Naive thymus-derived CD4-positive, alpha-beta T cell (primary cell): ENCODE measurements around the gene TMEM42. TPM values are rescaled to one million over a fixed set of nuclear protein-coding genes. Genes with fewer than 3 reads are reported as not detected.

Source experiments
- ATAC-seq: fragments of 150-1000 bp; cut with Tn5 transposase; 2 replicates; pipeline ENCODE4 v1.10.0; 2021; ENCODE audit warnings: mild to moderate bottlenecking, moderate library complexity
- CTCF ChIA-PET: fragments of 350-600 bp; sonication (Branson Sonifier 250); formaldehyde crosslinking; loops from one replicate; lab custom pipeline; 2021; ENCODE audit warnings: antibody characterized with exemption; lab: Charles Lee
- POLR2A ChIA-PET: fragments of 350-600 bp; sonication (Branson Sonifier 250); formaldehyde crosslinking; loops from one replicate; lab custom pipeline; 2021; ENCODE audit warnings: antibody characterized with exemption, inconsistent platforms; lab: Charles Lee
- DNase-seq, 9 donors: peaks; one replicate each; pipeline versions ENCODE4 v3.0.0 to v3.0.0-alpha.2; 2020 to 2022; ENCODE audit warnings: mixed read lengths in 1 of 9
- H3K27ac ChIP-seq: one replicate; pipeline ENCODE4 v1.7.0; 2013; ENCODE audit warnings: mild to moderate bottlenecking, low read depth, low read length, moderate library complexity
- H3K27me3 ChIP-seq, 2 donors: one replicate each; pipeline ENCODE4 v1.7.0; 2013; ENCODE audit warnings: low read length in 2 of 2, mild to moderate bottlenecking in 2 of 2, moderate library complexity in 2 of 2; ENCODE audit not compliant: control insufficient read depth in 2 of 2, insufficient read depth in 2 of 2
- H3K36me3 ChIP-seq, 3 experiments: 1 replicate in 2 of 3; 2 replicates in 1 of 3; pipeline ENCODE4 v1.7.0; 2013; ENCODE audit warnings: low read length in 3 of 3, mild to moderate bottlenecking in 3 of 3, moderate library complexity in 1 of 3; ENCODE audit not compliant: insufficient read depth in 3 of 3, control insufficient read depth in 2 of 3
- H3K4me1 ChIP-seq, 2 donors: one replicate each; pipeline ENCODE4 v1.7.0; 2013; ENCODE audit warnings: low read length in 2 of 2, mild to moderate bottlenecking in 2 of 2, moderate library complexity in 1 of 2; ENCODE audit not compliant: control insufficient read depth in 2 of 2, insufficient read depth in 2 of 2
- H3K4me3 ChIP-seq: 2 replicates; pipeline ENCODE4 v1.7.0; 2013; ENCODE audit warnings: mild to moderate bottlenecking, low read length
- H3K9me3 ChIP-seq, 3 experiments: 1 replicate in 2 of 3; 2 replicates in 1 of 3; pipeline ENCODE4 v1.7.0; 2013; ENCODE audit warnings: low read length in 3 of 3; ENCODE audit not compliant: control insufficient read depth in 2 of 3
- H3K27ac Mint-ChIP-seq, 9 donors: one replicate each; pipeline ENCODE4 v1.8.0; 2020 to 2022; ENCODE audit warnings: mixed read lengths in 9 of 9, mild to moderate bottlenecking in 8 of 9, moderate library complexity in 5 of 9, inconsistent platforms in 2 of 9
- H3K27me3 Mint-ChIP-seq, 5 donors: one replicate each; pipeline ENCODE4 v1.8.0; 2021 to 2022; ENCODE audit warnings: mixed read lengths in 5 of 5, mild to moderate bottlenecking in 1 of 5
- H3K36me3 Mint-ChIP-seq, 5 donors: one replicate each; pipeline ENCODE4 v1.8.0; 2020 to 2022; ENCODE audit warnings: mixed read lengths in 5 of 5, mild to moderate bottlenecking in 3 of 5, inconsistent platforms in 1 of 5
- H3K4me1 Mint-ChIP-seq, 7 donors: one replicate each; pipeline ENCODE4 v1.8.0; 2020 to 2022; ENCODE audit warnings: mixed read lengths in 7 of 7, mild to moderate bottlenecking in 3 of 7, inconsistent platforms in 1 of 7
- H3K4me3 Mint-ChIP-seq, 10 donors: one replicate each; pipeline ENCODE4 v1.8.0; 2020 to 2022; ENCODE audit warnings: mild to moderate bottlenecking in 10 of 10, mixed read lengths in 10 of 10, moderate library complexity in 6 of 10, inconsistent platforms in 2 of 10
- H3K9me3 Mint-ChIP-seq, 11 donors: one replicate each; pipeline ENCODE4 v1.8.0; 2020 to 2022; ENCODE audit warnings: mixed read lengths in 11 of 11, mild to moderate bottlenecking in 4 of 11, inconsistent platforms in 1 of 11, moderate library complexity in 1 of 11
- intact Hi-C, 2 donors: fragments of 100-400 bp; cut with micrococcal nuclease; formaldehyde crosslinking; loops; one replicate each; pipeline ENCODE4 v1.15.1; 2023
- polyA plus RNA-seq, 2 donors: library from polyadenylated mRNA; unstranded; fragments of 300-500 nt; fragmentation: Illumina TruSeq; gene quantifications; one replicate each; pipeline ENCODE4 v1.2.3, GENCODE V29; 2021
- total RNA-seq, 6 experiments: library from RNA in 5 of 6; stranded (reverse) in 5 of 6; gene quantifications; 1 replicate in 5 of 6; 2 replicates in 1 of 6; pipeline ENCODE4 v1.2.3 and lab custom pipeline; 2021 to 2026

The TMEM42 gene
- total and polyA plus RNA-seq, 7 experiments from 2014 or later = 12.1 to 74.5 (median 24.6) TPM

- Histone ChIP-seq H3K27me3 (no peaks in the 10 kb centered on the region), H3K36me3 (no peaks in the 10 kb centered on the region), H3K27ac (no peak overlapping the region), H3K4me3 (no peak overlapping the region), H3K9me3 (no peaks in the 10 kb centered on the region), H3K4me1 (no peaks in the 10 kb centered on the region)
- Mint-ChIP-seq H3K9me3 (no peaks in the 10 kb centered on the region), H3K27ac (no peak overlapping the region), H3K36me3 (no peaks in the 10 kb centered on the region), H3K4me1 (no peaks in the 10 kb centered on the region), H3K4me3 (no peak overlapping the region), H3K27me3 (peaks cover 0 to 20% (median 8%) of the 10 kb centered on the region in 5 donors)
- ChIA-PET POLR2A (no interaction called here), CTCF (no interaction called here)
- no peak for DNase-seq
- no peak for ATAC-seq
- intact Hi-C loops = loop anchor here in 1 of 2 donors (1.0 kb wide), 1 partner anchor 350 kb away; no protein-coding TSS in a partner anchor
These were observed 21.7 kb downstream of the TMEM42 start for GRCh38 chr3:44883213-44883955.

- Mint-ChIP-seq H3K9me3 (no peaks in the 10 kb centered on the region), H3K27me3 (peaks cover 0 to 20% (median 7%) of the 10 kb centered on the region in 5 donors), H3K36me3 (no peaks in the 10 kb centered on the region), H3K4me3 (no peak overlapping the region), H3K4me1 (no peaks in the 10 kb centered on the region), H3K27ac (no peak overlapping the region)
- intact Hi-C loops = loop anchor here in 1 of 2 donors (1.0 kb wide), 1 partner anchor 351 kb away; no protein-coding TSS in a partner anchor
- no peak overlapping the region for H3K4me3 ChIP-seq
- H3K9me3 ChIP-seq = no peaks in the 10 kb centered on the region
- POLR2A ChIA-PET = no interaction called here
- H3K4me1 ChIP-seq = no peaks in the 10 kb centered on the region
- H3K27ac ChIP-seq = no peak overlapping the region
- ATAC-seq (no peak), DNase-seq (no peak)
- H3K36me3 ChIP-seq = no peaks in the 10 kb centered on the region
- H3K27me3 ChIP-seq = no peaks in the 10 kb centered on the region
- CTCF ChIA-PET = no interaction called here
These were observed 22.3 kb downstream of the TMEM42 start for GRCh38 chr3:44883999-44884431.

- H3K36me3 Mint-ChIP-seq = no peaks in the 10 kb centered on the region
- no peaks in the 10 kb centered on the region for H3K27me3 ChIP-seq
- H3K9me3 ChIP-seq = no peaks in the 10 kb centered on the region
- no peak overlapping the region for H3K27ac ChIP-seq
- CTCF ChIA-PET = no interaction called here
- no peak overlapping the region for H3K27ac Mint-ChIP-seq
- no peak overlapping the region for H3K4me3 ChIP-seq
- intact Hi-C loops = no loop called here
- ATAC-seq (no peak), DNase-seq (no peak)
- H3K27me3 Mint-ChIP-seq = peaks cover 0 to 20% (median 7%) of the 10 kb centered on the region in 5 donors
- POLR2A ChIA-PET = no interaction called here
- no peak overlapping the region for H3K4me3 Mint-ChIP-seq
- H3K36me3 ChIP-seq = no peaks in the 10 kb centered on the region
- no peaks in the 10 kb centered on the region for H3K4me1 Mint-ChIP-seq
- no peaks in the 10 kb centered on the region for H3K9me3 Mint-ChIP-seq
- no peaks in the 10 kb centered on the region for H3K4me1 ChIP-seq
These were observed 23.9 kb downstream of the TMEM42 start for GRCh38 chr3:44885618-44886017.

- ATAC-seq (no peak), DNase-seq (no peak)
- Histone ChIP-seq H3K27ac (no peak overlapping the region), H3K36me3 (no peaks in the 10 kb centered on the region), H3K4me1 (no peaks in the 10 kb centered on the region), H3K9me3 (no peaks in the 10 kb centered on the region), H3K27me3 (no peaks in the 10 kb centered on the region), H3K4me3 (no peak overlapping the region)
- H3K36me3 Mint-ChIP-seq = no peaks in the 10 kb centered on the region
- H3K9me3 Mint-ChIP-seq = no peaks in the 10 kb centered on the region
- POLR2A ChIA-PET = no interaction called here
- H3K4me3 Mint-ChIP-seq = no peak overlapping the region
- H3K27me3 Mint-ChIP-seq = peaks cover 0 to 20% (median 7%) of the 10 kb centered on the region in 5 donors
- CTCF ChIA-PET = no interaction called here
- H3K4me1 Mint-ChIP-seq = no peaks in the 10 kb centered on the region
- H3K27ac Mint-ChIP-seq = no peak overlapping the region
- intact Hi-C loops = no loop called here
These were observed 24.8 kb downstream of the TMEM42 start for GRCh38 chr3:44886561-44886960.

GRCh38 chr3:44887101-44887500, 25.4 kb downstream of the TMEM42 start:
- H3K4me3 Mint-ChIP-seq = no peak overlapping the region

GRCh38 chr3:44890258-44890657, 28.5 kb downstream of the TMEM42 start:
- CTCF ChIA-PET = no interaction called here
- intact Hi-C loops = no loop called here

More at GRCh38 chr3:44887101-44887500, 25.4 kb downstream of the TMEM42 start:
- H3K4me1 Mint-ChIP-seq = no peaks in the 10 kb centered on the region
- Histone ChIP-seq H3K4me3 (no peak overlapping the region), H3K27me3 (no peaks in the 10 kb centered on the region), H3K27ac (no peak overlapping the region), H3K9me3 (no peaks in the 10 kb centered on the region), H3K4me1 (no peaks in the 10 kb centered on the region), H3K36me3 (no peaks in the 10 kb centered on the region)
- no peak for DNase-seq
- intact Hi-C loops = no loop called here
- ChIA-PET CTCF (no interaction called here), POLR2A (no interaction called here)
- H3K27me3 Mint-ChIP-seq = peaks cover 0 to 20% (median 7%) of the 10 kb centered on the region in 5 donors
- no peak for ATAC-seq
- H3K36me3 Mint-ChIP-seq = no peaks in the 10 kb centered on the region
- H3K27ac Mint-ChIP-seq = no peak overlapping the region
- no peaks in the 10 kb centered on the region for H3K9me3 Mint-ChIP-seq

GRCh38 chr3:44890852-44891251, 29.1 kb downstream of the TMEM42 start:
- Mint-ChIP-seq H3K4me3 (no peak overlapping the region), H3K9me3 (no peaks in the 10 kb centered on the region), H3K4me1 (no peaks in the 10 kb centered on the region), H3K27ac (peak overlapping the region in 1 of 9 donors; percentile 53), H3K27me3 (peaks cover 0 to 12% (median 1%) of the 10 kb centered on the region in 5 donors), H3K36me3 (no peaks in the 10 kb centered on the region)
- no peaks in the 10 kb centered on the region for H3K27me3 ChIP-seq
- DNase-seq (no peak), ATAC-seq (no peak)
- no peaks in the 10 kb centered on the region for H3K9me3 ChIP-seq
- no peak overlapping the region for H3K4me3 ChIP-seq
- no peaks in the 10 kb centered on the region for H3K4me1 ChIP-seq
- no peak overlapping the region for H3K27ac ChIP-seq
- no peaks in the 10 kb centered on the region for H3K36me3 ChIP-seq
- ChIA-PET CTCF (no interaction called here), POLR2A (no interaction called here)
- intact Hi-C loops = no loop called here

More at GRCh38 chr3:44890258-44890657, 28.5 kb downstream of the TMEM42 start:
- Histone ChIP-seq H3K27me3 (no peaks in the 10 kb centered on the region), H3K4me3 (no peak overlapping the region), H3K27ac (no peak overlapping the region), H3K36me3 (no peaks in the 10 kb centered on the region), H3K4me1 (no peaks in the 10 kb centered on the region), H3K9me3 (no peaks in the 10 kb centered on the region)
- Mint-ChIP-seq H3K27ac (peak overlapping the region in 1 of 9 donors; percentile 49), H3K4me1 (no peaks in the 10 kb centered on the region), H3K9me3 (no peaks in the 10 kb centered on the region), H3K4me3 (no peak overlapping the region), H3K27me3 (peaks cover 0 to 18% (median 4%) of the 10 kb centered on the region in 5 donors), H3K36me3 (no peaks in the 10 kb centered on the region)
- no peak for DNase-seq
- ATAC-seq = no peak
- POLR2A ChIA-PET = no interaction called here
